ENCODE data around the gene DDA1.

The DDA1 gene

GRCh38 chr19:17309965-17310461 lies 650 bp downstream of the DDA1 start:
- peaks cover 42% of the 10 kb centered on the region for H3K79me2 ChIP-seq (ENCODE audit: insufficient read depth, low read length)

GRCh38 chr19:17311455-17312188 lies 2.3 kb downstream of the DDA1 start:
- H3K9me3 ChIP-seq (ENCODE audit: insufficient read depth, low read length): no peaks in the 10 kb centered on the region
- H3K79me2 ChIP-seq (ENCODE audit: insufficient read depth, low read length): peaks cover 37% of the 10 kb centered on the region
- H2AFZ ChIP-seq (ENCODE audit: low read depth, low read length, severe bottlenecking): no peak overlapping the region
- H3K27me3 ChIP-seq (ENCODE audit: low read length): no peaks in the 10 kb centered on the region
- no peaks in the 10 kb centered on the region for H4K20me1 ChIP-seq (ENCODE audit: low read depth, low read length)
- no peak overlapping the region for H3K9ac ChIP-seq (ENCODE audit: low read length)
- no peaks in the 10 kb centered on the region for H3K9me2 ChIP-seq (replicated peaks; ENCODE audit: insufficient read depth, low read length)
- H3K4me2 ChIP-seq (ENCODE audit: low read depth, low read length, poor library complexity, severe bottlenecking): no peak overlapping the region
- H3K27ac ChIP-seq (ENCODE audit: low read depth, low read length): no peak overlapping the region
- H3K4me3 ChIP-seq (ENCODE audit: insufficient read depth, low read length, poor library complexity, severe bottlenecking): no peak overlapping the region
- H3K36me3 ChIP-seq (ENCODE audit: low read length): no peaks in the 10 kb centered on the region
- H3F3A ChIP-seq (ENCODE audit: insufficient read depth): no peaks in the 10 kb centered on the region
- TF ChIP-seq EZH2phosphoT487 (conservative IDR thresholded peaks at IDR 0.05; ENCODE audit: low read length) (no peak), CTCF (IDR thresholded peaks at IDR 0.05; ENCODE audit: insufficient read depth, low read length, poor library complexity, severe bottlenecking) (no peak)

More at GRCh38 chr19:17309965-17310461, 650 bp downstream of the DDA1 start:
- Histone ChIP-seq H3K9me2 (replicated peaks; ENCODE audit: insufficient read depth, low read length) (no peaks in the 10 kb centered on the region), H3K27ac (ENCODE audit: low read depth, low read length) (peak overlapping the region; percentile 48), H2AFZ (ENCODE audit: low read depth, low read length, severe bottlenecking) (no peak overlapping the region), H3K9me3 (ENCODE audit: insufficient read depth, low read length) (no peaks in the 10 kb centered on the region), H3K4me3 (ENCODE audit: insufficient read depth, low read length, poor library complexity, severe bottlenecking) (peak overlapping the region; percentile 99), H3K4me2 (ENCODE audit: low read depth, low read length, poor library complexity, severe bottlenecking) (peak overlapping the region; percentile 86), H3K27me3 (ENCODE audit: low read length) (no peaks in the 10 kb centered on the region), H3K36me3 (ENCODE audit: low read length) (no peaks in the 10 kb centered on the region), H3K9ac (ENCODE audit: low read length) (peak overlapping the region; percentile 97), H3F3A (ENCODE audit: insufficient read depth) (peaks cover 2% of the 10 kb centered on the region; the same call in 1 of the 2 replicates), H4K20me1 (ENCODE audit: low read depth, low read length) (no peaks in the 10 kb centered on the region)
- no peak for TF ChIP-seq CTCF (IDR thresholded peaks at IDR 0.05; ENCODE audit: insufficient read depth, low read length, poor library complexity, severe bottlenecking)
- TF ChIP-seq EZH2phosphoT487 (conservative IDR thresholded peaks at IDR 0.05; ENCODE audit: low read length): no peak

GRCh38 chr19:17312189-17313113 lies 3.1 kb downstream of the DDA1 start:
- TF ChIP-seq EZH2phosphoT487 (conservative IDR thresholded peaks at IDR 0.05; ENCODE audit: low read length) (no peak), CTCF (IDR thresholded peaks at IDR 0.05; ENCODE audit: insufficient read depth, low read length, poor library complexity, severe bottlenecking) (no peak)

More at GRCh38 chr19:17312189-17313113, 3.1 kb downstream of the DDA1 start:
- no peaks in the 10 kb centered on the region for H4K20me1 ChIP-seq (ENCODE audit: low read depth, low read length)
- H3F3A ChIP-seq (ENCODE audit: insufficient read depth): no peaks in the 10 kb centered on the region
- no peaks in the 10 kb centered on the region for H3K9me2 ChIP-seq (replicated peaks; ENCODE audit: insufficient read depth, low read length)
- no peaks in the 10 kb centered on the region for H3K27me3 ChIP-seq (ENCODE audit: low read length)
- H2AFZ ChIP-seq (ENCODE audit: low read depth, low read length, severe bottlenecking): no peak overlapping the region
- H3K4me3 ChIP-seq (ENCODE audit: insufficient read depth, low read length, poor library complexity, severe bottlenecking): no peak overlapping the region
- no peaks in the 10 kb centered on the region for H3K9me3 ChIP-seq (ENCODE audit: insufficient read depth, low read length)
- H3K9ac ChIP-seq (ENCODE audit: low read length): no peak overlapping the region
- H3K79me2 ChIP-seq (ENCODE audit: insufficient read depth, low read length): peaks cover 34% of the 10 kb centered on the region
- no peak overlapping the region for H3K4me2 ChIP-seq (ENCODE audit: low read depth, low read length, poor library complexity, severe bottlenecking)
- H3K36me3 ChIP-seq (ENCODE audit: low read length): no peaks in the 10 kb centered on the region
- no peak overlapping the region for H3K27ac ChIP-seq (ENCODE audit: low read depth, low read length)
